Ramos (cell line): Measurements from ENCODE around the gene ZEB1.
"Not testable (repeated sequence)": the region's sequence is repeated elsewhere in the genome, so short reads cannot be mapped to it uniquely, and the experiment has no call there.

Experiments used
- in situ Hi-C: fragments of 300-500 bp; cut with MboI; formaldehyde crosslinking; loops from one replicate; pipeline ENCODE4 v1.14.3; 2022; ENCODE audit warnings: low sequenced_read_pairs; ENCODE audit not compliant: unreplicated experiment

The ZEB1 gene

GRCh38 chr10:31362023-31362641 is 43.1 kb downstream of the ZEB1 start:
- in situ Hi-C loops, result no loop called here

DNA sequence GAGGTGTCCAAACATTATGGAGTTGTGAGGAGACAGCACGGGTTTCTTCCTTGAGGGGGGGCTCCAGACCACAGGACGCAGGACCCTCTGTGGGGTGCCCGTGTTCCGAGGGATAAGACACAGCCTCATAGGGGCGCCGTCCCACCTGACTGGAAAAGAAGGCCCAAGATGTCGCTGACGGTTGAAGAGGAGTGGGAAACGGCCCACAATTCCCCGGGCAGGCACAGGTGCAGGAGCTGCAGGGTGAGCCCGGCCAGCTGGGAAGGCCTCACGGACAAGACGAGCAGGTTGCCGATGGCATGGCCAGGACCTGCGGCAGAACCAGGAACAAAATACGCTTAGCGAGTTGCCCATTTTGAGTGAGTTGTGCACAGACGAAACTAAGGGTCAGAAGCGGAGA is 44.7 kb downstream of the ZEB1 start:
- in situ Hi-C loops, result not testable (repeated sequence)

DNA sequence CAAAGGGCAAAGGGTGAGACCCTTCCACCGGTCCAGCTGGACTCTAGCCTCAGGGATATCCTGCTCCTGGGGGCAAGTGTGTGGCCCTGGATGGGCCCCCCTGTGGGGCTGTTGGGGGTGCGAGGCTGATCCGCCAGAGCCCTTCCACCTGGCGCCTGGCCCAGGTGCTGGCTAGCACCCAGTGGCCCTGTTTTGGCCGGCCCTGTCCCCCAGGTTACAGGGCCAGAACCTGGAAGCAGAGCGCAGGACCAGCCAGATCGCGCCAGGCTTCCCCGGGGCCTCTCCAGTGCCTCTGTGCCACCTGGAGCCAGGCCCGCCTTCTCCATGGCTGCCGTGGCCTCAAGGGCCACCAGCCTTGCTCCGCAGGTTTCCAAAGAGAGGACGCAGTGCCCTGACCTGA is 45.2 kb downstream of the ZEB1 start:
- in situ Hi-C loops, result not testable (repeated sequence)

- in situ Hi-C loops, result no loop called here
Measured at GRCh38 chr10:31366703-31367102, 47.7 kb downstream of the ZEB1 start.

- in situ Hi-C loops, result no loop called here
Measured at GRCh38 chr10:31368724-31369123, 49.7 kb downstream of the ZEB1 start.

DNA sequence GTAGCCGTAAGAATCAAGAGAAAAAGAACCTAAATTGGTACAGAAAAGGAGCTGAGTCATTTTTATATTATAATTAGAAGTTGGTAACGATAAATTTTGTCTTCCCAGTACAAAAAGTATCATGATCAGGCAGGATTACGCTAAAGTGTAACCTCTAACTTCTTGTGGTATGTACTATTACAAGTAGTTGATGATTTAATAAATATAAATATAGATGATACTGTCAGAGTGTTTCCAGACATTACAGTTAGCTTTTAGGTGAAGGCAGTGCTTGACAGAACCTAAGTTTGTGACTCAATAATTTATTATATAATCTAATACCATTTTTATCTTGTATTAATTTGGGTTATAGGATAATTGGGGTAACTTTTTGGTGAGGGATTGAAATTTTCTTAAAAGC is 53.4 kb downstream of the ZEB1 start:
- in situ Hi-C loops, result no loop called here

GRCh38 chr10:31374146-31374696 is 55.2 kb downstream of the ZEB1 start:
- in situ Hi-C loops, result no loop called here

- in situ Hi-C loops, result no loop called here
Measured at GRCh38 chr10:31381171-31381570, 62.2 kb downstream of the ZEB1 start.

DNA sequence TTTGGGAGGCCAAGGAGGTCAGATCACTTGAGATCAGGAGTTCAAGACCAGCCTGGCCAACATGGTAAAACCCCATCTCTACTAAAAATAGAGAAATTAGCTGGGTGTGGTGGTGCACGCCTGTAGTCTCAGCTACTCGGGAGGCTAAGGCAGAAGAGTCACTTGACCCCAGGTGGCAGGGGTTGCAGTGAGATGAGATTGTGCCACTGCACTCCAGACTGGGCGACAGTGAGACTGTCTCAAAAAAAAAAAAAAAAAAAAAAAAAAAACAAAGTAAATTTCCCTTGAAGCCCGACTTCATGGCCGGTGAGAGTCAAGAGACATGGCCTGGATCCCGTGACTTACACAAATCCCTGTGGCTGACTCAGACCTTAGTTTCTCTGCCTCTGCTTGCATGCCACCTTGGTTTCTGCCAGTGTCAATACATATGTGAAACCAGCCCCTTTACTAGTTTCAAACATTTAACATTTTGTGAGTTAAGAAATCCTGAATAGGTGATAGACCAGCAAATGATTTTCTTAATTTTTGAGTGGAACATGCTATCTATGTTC is 62.8 kb downstream of the ZEB1 start:
- in situ Hi-C loops, result no loop called here

GRCh38 chr10:31383810-31384588 is 65.0 kb downstream of the ZEB1 start:
- in situ Hi-C loops, result no loop called here

DNA sequence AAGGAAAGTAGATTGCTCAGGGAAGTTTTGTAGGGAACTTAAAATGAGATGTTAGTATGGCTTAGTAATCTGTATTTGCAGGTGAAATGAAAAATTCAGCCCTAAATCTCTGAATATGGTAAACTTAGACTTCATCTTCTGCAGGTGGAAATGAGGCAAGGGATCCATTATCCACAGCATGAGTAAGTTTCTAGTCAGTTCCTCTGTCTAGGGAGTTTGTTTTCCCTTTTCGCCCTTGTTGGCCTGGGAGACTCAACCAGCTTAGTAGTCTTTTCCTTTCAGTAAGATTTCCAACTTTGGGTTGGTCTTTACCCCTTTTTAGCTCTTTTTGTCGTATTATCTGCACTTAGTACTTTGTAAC is 65.6 kb downstream of the ZEB1 start:
- in situ Hi-C loops, result no loop called here

DNA sequence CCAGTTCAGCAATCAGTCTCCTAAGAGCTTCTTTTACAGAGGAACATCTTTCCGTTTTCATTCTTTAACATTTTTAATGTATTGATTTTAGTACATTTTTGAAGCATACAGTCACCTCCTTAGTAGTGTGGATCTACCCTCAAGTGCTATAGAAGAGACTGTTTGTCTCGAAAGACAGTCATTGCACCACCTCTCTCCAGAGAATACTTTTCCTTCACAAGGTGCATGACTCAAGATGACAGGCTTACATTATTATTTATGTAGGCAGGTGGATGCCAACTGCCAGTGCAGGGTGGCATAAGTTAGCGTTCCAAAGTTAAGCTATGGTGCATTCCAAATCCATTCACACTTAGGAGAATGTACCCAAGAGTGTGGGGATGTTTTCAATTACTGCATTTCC is 71.8 kb downstream of the ZEB1 start:
- in situ Hi-C loops, result no loop called here

DNA sequence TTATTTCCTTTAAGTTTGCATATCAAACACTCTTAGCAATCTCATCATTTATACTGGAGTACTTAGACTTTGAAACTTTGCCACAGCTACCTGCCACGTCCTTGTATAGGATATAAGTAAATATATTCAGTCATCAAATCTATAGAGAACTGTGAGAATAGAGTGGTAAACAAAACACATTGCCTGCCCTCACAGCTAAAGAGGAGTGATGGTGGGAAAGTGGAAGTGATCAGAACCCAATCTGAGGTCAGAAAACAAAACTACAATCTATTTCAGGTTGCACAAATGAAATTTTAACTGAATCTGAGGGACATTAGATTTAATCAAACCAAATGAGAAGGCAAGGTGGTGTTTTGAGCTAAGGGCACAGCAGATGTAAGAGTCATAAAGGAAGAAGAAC is 74.8 kb downstream of the ZEB1 start:
- in situ Hi-C loops, result no loop called here

DNA sequence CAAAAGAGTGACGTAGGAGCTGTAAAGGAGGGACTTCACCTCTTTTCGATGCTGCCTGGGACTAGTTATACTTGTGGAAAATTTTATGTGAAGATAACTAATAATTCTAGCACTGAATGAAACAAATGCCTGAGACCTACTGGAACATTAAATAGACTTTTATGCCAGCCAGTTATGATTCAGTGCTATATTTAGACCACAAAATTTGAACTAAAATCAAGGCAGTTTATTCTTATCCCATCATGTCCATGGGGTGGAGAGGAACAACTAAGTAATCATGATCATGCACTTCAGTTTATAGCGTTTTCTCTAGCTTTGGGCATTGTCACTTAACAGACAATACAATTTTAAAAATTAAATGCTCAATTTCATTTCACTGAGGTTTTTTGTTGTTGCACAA is 76.7 kb downstream of the ZEB1 start:
- in situ Hi-C loops, result no loop called here

- in situ Hi-C loops, result no loop called here
Measured at GRCh38 chr10:31396376-31396775, 77.4 kb downstream of the ZEB1 start.

- in situ Hi-C loops, result no loop called here
Measured at GRCh38 chr10:31397852-31398251, 78.8 kb downstream of the ZEB1 start.

DNA sequence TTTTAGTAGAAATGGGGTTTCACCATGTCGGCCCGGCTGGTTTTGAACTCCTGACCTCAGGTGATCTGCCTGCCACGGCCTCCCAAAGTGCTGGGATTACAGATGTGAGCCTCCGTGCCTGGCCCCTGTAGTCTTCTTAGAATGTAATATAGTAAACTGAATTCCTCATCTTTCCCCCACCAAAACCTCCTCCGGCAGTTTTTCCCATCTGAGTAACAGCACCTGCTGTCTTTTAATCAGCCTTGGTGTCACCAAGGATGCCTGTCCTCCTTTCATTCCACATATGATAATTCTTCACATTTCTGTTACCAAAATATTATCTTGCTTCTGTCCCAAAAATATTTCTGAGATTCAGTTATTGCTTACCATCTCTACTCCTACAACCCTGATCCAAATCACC is 80.2 kb downstream of the ZEB1 start:
- in situ Hi-C loops, result no loop called here

DNA sequence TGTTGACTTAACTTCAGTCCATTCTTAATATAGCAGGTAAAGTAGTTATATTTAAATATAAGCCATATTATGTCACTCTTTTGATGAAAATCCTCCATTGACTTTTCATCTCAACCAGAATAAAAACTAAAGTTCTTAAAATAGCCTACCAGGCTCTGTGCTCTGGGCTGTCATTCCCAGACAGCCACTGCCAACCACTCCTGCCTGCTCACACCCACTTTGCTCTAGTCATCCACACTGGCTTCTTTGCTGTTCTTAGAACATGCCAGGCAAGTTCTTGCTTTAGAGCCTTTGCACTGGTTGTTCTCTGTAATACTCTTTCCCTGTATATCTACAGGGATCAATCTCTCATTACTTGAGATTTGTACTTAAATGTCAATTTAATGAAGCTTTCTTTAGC is 80.6 kb downstream of the ZEB1 start:
- in situ Hi-C loops, result no loop called here

DNA sequence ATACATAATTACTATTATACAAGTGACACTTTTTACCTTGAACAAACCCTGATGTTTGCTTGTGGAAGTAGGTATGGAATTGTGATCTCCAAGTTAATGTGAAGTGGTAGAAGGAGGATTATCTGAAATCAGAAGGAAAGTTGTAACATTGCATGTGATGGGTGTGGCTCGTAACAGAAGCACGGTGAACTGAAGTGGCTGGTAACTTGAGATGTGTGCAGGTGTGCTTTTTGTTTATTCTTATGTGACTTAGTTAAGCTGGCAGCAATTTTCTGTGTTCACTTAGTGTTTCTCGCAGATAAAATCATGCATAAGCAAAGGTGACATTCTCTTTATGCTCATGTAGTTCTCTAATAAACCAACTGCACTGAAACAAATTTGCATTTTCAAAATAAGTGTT is 82.3 kb downstream of the ZEB1 start:
- in situ Hi-C loops, result no loop called here

DNA sequence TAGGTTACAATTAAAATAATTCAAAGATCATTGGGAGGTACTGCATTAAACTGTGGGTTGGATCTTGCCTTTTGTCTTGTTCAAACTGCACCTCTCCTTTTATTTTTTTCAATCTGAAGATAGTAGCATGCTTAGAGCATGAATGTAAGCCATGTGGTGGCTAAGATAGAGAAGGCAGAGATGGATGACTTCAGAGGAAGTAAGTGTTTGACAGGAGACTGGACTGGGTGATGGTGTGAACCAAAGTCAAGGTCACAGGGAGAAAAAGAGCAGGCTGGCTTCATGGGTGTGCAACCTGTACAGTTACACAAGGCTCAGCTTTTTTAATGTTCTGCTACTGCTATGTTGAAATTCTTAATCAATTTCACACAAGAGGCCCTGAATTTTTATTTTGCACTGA is 85.6 kb downstream of the ZEB1 start:
- in situ Hi-C loops, result no loop called here

- in situ Hi-C loops, result not testable (repeated sequence)
Measured at GRCh38 chr10:31405829-31406228, 86.8 kb downstream of the ZEB1 start.

GRCh38 chr10:31412397-31412796 is 93.4 kb downstream of the ZEB1 start:
- in situ Hi-C loops, result not testable (repeated sequence)
